ENCODE measurements around the gene CLCN3.
"Not testable (repeated sequence)": the region's sequence is repeated elsewhere in the genome, so short reads cannot be mapped to it uniquely, and the experiment has no call there.

The CLCN3 gene

DNA sequence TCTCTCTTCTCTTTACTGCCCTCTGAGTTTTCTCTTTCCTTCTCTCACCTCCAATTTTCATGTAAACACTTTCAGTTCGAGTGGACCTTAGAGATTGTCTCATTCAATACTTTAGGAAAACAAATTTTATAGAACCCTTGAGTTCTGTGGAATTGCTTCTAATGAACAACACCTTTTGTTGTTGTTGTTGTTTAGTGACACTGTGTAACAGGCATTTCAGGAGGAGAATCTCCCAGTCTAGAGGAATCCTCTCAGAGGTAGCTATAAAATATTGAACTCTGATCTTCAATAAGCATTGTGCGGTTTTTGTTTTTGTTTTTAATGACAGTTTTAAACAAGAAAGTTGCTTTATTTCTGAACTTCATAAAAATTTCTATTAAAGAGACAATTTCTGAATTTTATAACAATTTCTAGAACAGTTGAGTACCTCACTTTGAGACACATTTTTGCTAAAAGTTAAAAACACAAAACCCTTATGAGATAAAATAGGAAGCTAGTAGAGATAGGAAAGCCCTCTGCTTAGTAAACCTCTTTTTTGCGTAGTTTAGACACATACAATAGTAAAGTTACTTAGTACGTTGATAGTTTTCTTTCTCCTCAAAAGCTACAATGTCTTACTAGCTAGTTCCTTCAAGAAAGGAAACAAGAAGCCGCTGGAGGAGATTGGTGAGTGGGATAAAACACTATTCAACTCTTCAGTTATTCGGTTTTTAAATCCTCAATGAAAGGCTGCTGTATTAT, 38.8 kb downstream of the CLCN3 start:
- DNase-seq, result no peak
- no peaks in the 10 kb centered on the region for H3K9me3 Mint-ChIP-seq
- peak overlapping the region; percentile 31 to 98 for H3K4me3 Mint-ChIP-seq
- no peak for ATAC-seq
- H3K4me1 Mint-ChIP-seq, result peaks cover 25% of the 10 kb centered on the region
- peak overlapping the region; percentile 48 to 100 for H3K27ac Mint-ChIP-seq
- no peaks in the 10 kb centered on the region for H3K27me3 Mint-ChIP-seq

DNA sequence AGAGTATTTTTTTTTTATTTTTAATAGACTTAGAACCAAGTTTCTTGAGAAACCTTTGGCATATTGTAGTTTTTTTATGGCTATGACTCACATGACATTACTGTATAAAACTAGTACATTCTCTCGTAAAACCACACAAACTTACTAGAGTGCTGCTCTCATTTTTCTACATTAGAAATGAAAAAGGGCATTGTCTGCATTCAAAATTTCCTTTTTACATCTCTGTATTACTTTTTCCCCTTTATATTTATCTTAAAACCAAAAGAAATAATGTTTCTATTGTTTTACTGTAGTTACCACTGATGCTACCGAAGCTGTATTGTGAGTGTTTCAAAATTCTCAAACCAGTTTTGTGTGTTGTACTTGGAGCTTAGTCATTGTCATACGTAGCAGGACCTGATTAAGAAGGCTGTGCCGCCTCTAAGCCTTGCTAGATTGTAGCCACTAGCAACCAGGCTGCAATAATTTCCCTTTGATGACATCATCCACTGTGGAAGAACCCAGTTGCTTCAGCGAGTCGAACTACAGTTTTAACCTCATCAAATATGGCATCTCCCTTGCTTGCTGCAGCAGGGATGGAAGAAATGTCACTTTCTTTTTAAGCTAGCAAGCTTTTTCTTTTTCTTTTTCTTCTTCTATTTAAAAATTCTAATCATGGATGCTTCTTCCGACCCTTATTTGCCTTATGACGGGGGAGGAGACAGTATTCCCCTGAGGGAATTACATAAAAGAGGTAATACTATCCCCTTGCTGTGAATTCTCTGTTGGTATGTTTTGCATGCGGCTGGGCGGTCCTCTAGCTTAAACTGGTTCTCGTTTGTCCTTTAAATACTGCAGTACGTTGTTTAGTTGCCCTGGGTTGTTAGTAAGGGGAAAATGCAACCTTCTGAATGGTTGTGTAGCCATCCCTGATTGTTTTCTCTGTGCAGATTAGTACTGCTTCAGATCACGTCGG, 39.6 kb downstream of the CLCN3 start:
- peak overlapping the region; percentile 97 to 100 for H3K27ac Mint-ChIP-seq
- ATAC-seq, result peak; percentile 100
- no peaks in the 10 kb centered on the region for H3K9me3 Mint-ChIP-seq
- peak overlapping the region; percentile 74 to 98 for H3K4me3 Mint-ChIP-seq
- no peaks in the 10 kb centered on the region for H3K27me3 Mint-ChIP-seq
- peak; percentile 64 to 84 for DNase-seq
- H3K4me1 Mint-ChIP-seq, result peaks cover 27% of the 10 kb centered on the region

DNA sequence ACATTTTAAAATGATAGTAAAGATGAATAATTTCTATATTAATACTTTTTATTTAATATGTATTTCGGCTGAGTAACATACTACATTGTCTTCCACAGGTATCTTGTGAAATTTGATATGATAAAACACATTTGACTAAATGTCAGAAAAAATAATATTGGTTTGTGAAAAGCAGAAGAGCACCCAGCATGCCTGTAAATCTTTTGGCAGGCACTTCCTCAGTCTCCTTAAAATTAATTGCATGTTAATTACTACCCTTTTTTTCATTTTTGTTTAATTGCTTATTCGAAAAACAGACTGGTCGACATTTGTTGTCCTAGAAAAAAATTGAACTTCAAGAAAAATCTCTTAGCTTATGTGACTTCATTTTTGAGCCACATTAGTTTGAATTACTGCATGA, 40.6 kb downstream of the CLCN3 start:
- Mint-ChIP-seq H3K27ac (no peak overlapping the region), H3K27me3 (no peaks in the 10 kb centered on the region)

DNA sequence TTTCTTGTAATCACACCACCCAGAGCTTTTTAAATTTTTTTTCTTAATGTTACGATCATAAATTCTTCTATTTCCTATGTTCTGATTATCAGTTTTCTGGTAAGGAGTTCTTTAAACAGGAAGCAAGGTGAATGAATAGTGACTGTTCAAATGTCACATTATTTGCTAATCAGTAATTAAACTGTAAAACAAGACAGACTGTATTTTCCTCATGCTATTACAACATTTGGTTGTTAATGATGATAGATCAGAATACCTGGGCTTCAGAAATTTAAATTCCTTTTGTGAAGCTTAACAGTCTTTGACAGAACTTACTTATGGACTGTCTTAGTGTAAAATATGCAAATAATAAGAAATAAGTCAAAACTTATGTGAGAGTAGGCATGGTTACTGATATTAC, 41.4 kb downstream of the CLCN3 start:
- H3K27ac Mint-ChIP-seq, result no peak overlapping the region
- H3K4me3 Mint-ChIP-seq, result peak overlapping the region in 1 of 2 donors; percentile 51

More for the DNA sequence above, 40.6 kb downstream of the CLCN3 start:
- H3K4me3 Mint-ChIP-seq, result peak overlapping the region in 1 of 2 donors; percentile 98
- H3K9me3 Mint-ChIP-seq, result no peaks in the 10 kb centered on the region
- DNase-seq, result no peak
- peaks cover 33% of the 10 kb centered on the region for H3K4me1 Mint-ChIP-seq
- no peak for ATAC-seq

DNA sequence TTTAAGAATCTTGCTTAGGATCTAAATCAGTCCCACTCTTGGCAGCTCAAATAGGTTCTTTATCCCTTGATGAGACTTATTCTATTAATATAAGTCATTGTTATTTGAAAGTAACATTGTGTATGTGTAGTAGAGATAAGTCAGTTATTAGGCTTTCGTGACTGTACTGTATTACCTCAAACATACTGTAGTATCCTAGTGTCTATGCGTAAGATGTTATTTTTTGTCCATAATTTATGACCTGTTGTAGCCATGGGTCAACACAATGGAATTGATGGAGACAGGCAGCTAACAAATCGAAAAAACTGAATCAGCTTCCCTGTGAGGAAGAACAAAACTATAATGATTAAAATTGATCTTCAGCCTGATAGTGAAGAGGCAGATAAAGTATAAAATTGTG, 41.8 kb downstream of the CLCN3 start:
- H3K4me1 Mint-ChIP-seq, result peaks cover 33% of the 10 kb centered on the region
- H3K27ac Mint-ChIP-seq, result no peak overlapping the region
- ATAC-seq, result no peak
- H3K4me3 Mint-ChIP-seq, result no peak overlapping the region
- H3K9me3 Mint-ChIP-seq, result peaks cover 0 to 5% of the 10 kb centered on the region in 2 donors
- no peaks in the 10 kb centered on the region for H3K27me3 Mint-ChIP-seq
- no peak for DNase-seq

More for the DNA sequence above, 41.4 kb downstream of the CLCN3 start:
- DNase-seq (no peak), ATAC-seq (no peak)
- peaks cover 33% of the 10 kb centered on the region for H3K4me1 Mint-ChIP-seq
- H3K27me3 Mint-ChIP-seq, result no peaks in the 10 kb centered on the region
- H3K9me3 Mint-ChIP-seq, result peaks cover 0 to 5% of the 10 kb centered on the region in 2 donors

DNA sequence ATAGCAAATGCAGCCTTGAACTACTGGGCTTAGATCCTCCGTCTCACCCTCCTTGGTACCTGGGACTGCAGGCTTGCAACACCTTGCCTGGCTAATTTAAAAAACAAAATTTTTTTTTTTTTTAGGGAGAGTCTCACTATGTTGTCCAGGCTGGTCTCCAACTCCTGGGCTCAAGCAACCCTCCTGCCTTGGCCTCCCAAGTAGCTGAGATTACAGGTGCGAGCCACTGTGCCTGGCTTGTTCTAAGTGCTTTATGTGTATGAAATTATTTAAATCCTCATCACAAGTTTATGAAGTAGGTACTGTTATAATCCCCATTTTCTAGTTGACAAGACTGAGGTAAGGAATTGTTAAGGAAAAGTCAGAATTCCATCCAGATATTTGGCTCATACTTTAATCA, 43.0 kb downstream of the CLCN3 start:
- Mint-ChIP-seq H3K4me3 (no peak overlapping the region), H3K27ac (no peak overlapping the region), H3K9me3 (peaks cover 0 to 5% of the 10 kb centered on the region in 2 donors), H3K27me3 (no peaks in the 10 kb centered on the region), H3K4me1 (peaks cover 33% of the 10 kb centered on the region)
- ATAC-seq, result no peak
- no peak for DNase-seq

DNA sequence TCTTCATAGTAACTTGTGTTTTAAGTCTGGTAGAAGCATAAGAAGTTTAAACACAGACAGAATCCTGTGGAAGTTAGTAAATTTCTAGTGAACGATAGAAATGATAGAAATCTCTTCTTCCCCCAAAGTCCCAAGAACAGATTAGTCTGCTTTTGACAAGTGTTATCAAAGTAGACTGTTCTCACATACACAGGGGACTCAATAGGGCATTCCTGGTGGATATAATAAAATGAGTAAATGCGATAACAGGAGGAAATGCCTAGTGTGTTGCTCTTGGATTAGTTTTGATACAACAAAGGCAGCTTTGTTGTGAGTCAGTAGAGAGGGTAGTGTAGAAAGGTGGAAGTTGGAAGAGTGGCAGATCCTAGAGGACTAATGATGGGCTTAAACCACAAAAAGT, 43.5 kb downstream of the CLCN3 start:
- H3K27ac Mint-ChIP-seq, result no peak overlapping the region
- peak overlapping the region in 1 of 2 donors; percentile 0 for H3K4me3 Mint-ChIP-seq
- DNase-seq, result no peak
- no peaks in the 10 kb centered on the region for H3K27me3 Mint-ChIP-seq
- H3K9me3 Mint-ChIP-seq, result peaks cover 0 to 5% of the 10 kb centered on the region in 2 donors
- no peak for ATAC-seq
- H3K4me1 Mint-ChIP-seq, result peaks cover 30% of the 10 kb centered on the region

DNA sequence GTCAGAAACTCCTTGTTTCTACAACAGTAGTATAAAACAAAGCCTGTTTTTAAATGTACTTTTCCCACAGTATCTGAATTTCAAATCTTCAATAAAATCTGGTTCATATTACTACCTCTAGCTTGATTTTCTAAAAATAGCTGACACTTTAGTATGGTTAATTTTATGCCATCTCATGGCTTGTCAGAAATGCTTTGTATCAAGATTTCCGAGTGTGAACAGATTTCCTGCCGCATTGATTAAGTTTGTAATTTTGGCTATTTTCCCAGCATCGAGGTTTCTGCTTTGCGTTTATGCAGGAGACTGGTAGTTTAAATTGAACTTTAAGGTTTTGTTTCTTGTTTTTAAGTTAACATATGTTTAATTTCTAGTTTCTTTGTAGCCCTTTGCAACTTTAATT, 44.2 kb downstream of the CLCN3 start:
- Mint-ChIP-seq H3K4me1 (peaks cover 24% of the 10 kb centered on the region), H3K4me3 (no peak overlapping the region)
- ATAC-seq, result no peak

DNA sequence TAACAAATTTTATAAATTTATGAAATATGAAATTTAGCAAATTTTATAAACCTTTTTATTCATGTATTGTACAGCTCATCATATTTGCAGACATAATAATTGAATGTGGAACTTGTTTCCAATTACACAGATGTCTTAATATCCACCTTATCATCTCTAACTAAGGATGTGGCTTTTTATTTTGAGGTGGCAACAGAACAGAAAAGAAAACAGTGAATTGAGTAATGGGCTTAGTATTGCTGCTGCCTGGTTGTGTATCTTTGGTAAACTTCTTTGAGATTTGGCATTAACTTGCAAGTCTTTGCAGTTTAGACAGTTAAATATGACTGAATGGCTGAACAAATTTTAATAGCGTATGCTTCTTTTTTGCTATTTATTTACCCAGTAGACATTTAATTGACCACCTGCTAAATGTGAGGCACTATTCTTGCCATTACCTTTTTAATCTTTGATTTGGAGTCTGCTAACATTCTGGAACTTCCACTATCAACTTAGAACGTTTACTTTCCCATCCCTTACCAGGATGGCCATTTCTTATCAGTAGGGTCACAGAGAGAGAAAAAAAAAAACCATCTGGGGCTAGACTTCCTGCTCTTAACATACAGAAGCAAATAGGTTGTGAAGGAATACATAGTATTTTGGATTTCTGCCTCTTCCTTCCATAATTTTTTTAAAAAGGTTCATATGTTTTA, 44.8 kb downstream of the CLCN3 start:
- Mint-ChIP-seq H3K4me1 (peaks cover 18% of the 10 kb centered on the region), H3K27ac (no peak overlapping the region), H3K27me3 (no peaks in the 10 kb centered on the region), H3K9me3 (peaks cover 0 to 11% of the 10 kb centered on the region in 2 donors), H3K4me3 (no peak overlapping the region)
- ATAC-seq (peak; percentile 80), DNase-seq (no peak)

More for the DNA sequence above, 44.2 kb downstream of the CLCN3 start:
- Mint-ChIP-seq H3K27me3 (no peaks in the 10 kb centered on the region), H3K9me3 (peaks cover 0 to 5% of the 10 kb centered on the region in 2 donors), H3K27ac (no peak overlapping the region)
- DNase-seq, result no peak

DNA sequence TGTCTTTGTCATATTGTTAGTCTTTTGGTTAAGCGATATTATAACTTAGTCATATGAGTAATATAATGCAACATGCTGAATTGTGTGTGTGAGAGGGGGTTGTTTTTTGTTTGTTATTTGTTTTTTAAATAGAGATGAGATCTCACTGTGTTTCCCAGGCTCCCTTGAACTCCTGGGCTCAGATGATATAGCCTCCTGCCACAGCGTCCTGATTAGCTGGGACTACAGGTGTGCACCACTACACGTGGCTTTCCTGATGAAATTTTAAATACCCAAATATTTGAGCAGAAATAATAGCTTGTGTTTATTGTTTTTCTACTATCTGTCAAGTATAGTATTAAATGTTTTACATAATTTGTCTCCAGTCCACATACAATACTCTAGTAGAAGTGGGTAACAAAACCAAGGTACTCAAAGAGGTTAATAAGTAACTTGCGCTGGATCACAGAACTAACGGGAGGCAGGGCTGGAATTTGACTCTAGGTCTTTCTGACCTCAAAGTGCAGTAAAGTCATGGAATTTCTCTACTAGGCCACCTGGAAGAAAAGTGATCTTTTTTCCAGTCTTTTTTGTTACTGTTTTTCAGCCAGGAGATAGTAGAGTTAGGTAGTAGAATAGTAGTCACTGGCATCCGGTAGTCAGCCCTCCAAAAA, 47.8 kb downstream of the CLCN3 start:
- peaks cover 14% of the 10 kb centered on the region for H3K4me1 Mint-ChIP-seq
- no peak for ATAC-seq
- peaks cover 0 to 18% of the 10 kb centered on the region in 2 donors for H3K9me3 Mint-ChIP-seq
- H3K27ac Mint-ChIP-seq, result no peak overlapping the region
- no peaks in the 10 kb centered on the region for H3K27me3 Mint-ChIP-seq
- no peak for DNase-seq
- no peak overlapping the region for H3K4me3 Mint-ChIP-seq

DNA sequence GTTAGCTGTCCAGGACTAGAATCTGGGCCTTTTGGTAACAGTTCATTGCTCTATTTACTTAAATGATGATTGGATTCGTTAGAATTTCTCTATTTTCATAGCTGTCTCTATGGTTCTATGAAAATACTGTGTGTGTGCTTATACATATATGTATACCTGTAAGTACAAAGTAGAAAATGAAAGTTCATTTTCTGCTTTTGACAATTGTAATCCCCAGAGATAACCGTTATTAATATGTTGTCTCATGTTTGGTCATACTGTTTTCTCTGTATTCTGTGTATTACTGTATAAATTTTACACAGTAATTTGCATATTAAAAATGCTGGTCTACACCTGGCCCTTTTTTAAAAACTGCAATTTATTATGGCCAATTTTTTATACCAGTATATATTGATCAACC, 55.4 kb downstream of the CLCN3 start:
- no peak overlapping the region for H3K4me3 Mint-ChIP-seq
- ATAC-seq (no peak), DNase-seq (no peak)
- H3K4me1 Mint-ChIP-seq, result peaks cover 5% of the 10 kb centered on the region
- H3K9me3 Mint-ChIP-seq, result peaks cover 0 to under 1% of the 10 kb centered on the region in 2 donors
- H3K27me3 Mint-ChIP-seq, result no peaks in the 10 kb centered on the region
- H3K27ac Mint-ChIP-seq, result no peak overlapping the region

DNA sequence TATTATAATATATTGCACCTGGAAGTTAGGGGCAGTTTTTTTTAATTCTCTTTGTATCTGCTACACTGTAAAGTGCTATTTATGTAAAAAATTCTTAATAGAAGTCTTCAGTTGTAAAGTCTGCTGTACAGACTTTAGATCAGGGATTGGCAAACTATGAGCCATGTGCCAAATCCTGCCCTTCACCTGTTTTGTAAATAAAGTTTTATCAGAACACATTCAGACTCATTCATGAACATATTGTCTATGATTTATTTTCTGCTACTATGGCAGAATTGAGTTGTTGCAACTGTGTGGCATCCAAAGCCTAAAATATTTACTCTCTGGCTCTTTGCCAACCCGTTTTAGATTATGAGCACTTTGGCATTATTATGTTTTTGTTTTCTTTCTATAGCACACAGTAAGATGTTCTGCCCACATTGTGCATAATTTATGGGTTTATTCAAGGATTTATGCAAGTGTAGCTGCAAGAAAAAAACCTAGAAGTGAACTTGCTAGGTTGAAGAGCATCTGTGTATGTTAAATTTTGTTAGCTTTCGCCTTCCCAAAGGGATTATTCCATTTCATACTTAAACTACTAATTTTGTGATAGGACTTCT, 56.9 kb downstream of the CLCN3 start:
- DNase-seq (no peak), ATAC-seq (no peak)
- H3K4me3 Mint-ChIP-seq, result no peak overlapping the region
- no peaks in the 10 kb centered on the region for H3K27me3 Mint-ChIP-seq
- peaks cover 5% of the 10 kb centered on the region for H3K4me1 Mint-ChIP-seq
- no peak overlapping the region for H3K27ac Mint-ChIP-seq
- no peaks in the 10 kb centered on the region for H3K9me3 Mint-ChIP-seq

DNA sequence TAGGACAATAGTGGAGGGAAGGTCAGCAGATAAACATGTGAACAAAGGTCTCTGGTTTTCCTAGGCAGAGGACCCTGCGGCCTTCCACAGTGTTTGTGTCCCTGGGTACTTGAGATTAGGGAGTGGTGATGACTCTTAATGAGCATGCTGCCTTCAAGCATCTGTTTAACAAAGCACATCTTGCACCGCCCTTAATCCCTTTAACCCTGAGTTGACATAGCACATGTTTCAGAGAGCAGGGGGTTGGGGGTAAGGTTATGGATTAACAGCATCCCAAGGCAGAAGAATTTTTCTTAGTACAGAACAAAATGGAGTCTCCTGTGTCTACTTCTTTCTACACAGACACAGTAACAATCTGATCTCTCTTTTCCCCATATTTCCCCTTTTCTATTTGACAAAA, 58.1 kb downstream of the CLCN3 start:
- H3K27ac Mint-ChIP-seq, ATAC-seq, H3K4me3 Mint-ChIP-seq, H3K9me3 Mint-ChIP-seq, H3K27me3 Mint-ChIP-seq, DNase-seq, H3K4me1 Mint-ChIP-seq: not testable (repeated sequence)

DNA sequence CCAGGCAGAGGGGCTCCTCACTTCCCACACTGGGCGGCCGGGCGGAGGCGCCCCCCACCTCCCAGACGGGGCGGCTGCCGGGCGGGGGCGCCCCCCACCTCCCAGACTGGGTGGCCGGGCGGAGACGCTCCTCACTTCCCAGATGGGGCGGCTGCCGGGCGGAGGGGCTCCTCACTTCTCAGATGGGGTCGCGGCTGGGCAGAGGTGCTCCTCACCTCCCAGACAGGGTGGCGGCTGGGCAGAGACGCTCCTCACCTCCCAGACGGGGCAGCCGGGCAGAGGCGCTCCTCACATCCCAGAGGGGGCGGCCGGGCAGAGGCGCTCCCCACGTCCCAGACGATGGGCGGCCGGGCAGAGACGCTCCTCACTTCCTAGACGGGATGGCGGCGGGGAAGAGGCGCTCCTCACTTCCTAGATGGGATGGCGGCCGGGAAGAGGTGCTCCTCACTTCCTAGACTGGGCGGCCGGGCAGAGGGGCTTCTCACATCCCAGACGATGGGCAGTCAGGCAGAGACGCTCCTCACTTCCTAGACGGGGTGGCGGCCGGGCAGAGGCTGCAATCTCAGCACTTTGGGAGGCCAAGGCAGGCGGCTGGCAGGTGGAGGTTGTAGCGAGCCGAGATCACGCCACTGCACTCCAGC, 58.7 kb downstream of the CLCN3 start:
- H3K27ac Mint-ChIP-seq, H3K27me3 Mint-ChIP-seq, H3K9me3 Mint-ChIP-seq, H3K4me3 Mint-ChIP-seq, DNase-seq, ATAC-seq, H3K4me1 Mint-ChIP-seq: not testable (repeated sequence)
